Cortex of kidney (tissue), 1 donor: Measurements from ENCODE around the gene TBCK.
"Not testable (repeated sequence)": the region's sequence is repeated elsewhere in the genome, so short reads cannot be mapped to it uniquely, and the experiment has no call there.

Source experiments
- DNase-seq: peaks from one replicate; lab custom pipeline; 2025; lab: John Stamatoyannopoulos, UW

Gene TBCK

GRCh38 chr4:106321814-106322213 is 5.8 kb upstream of the TBCK start:
- DNase-seq: not testable (repeated sequence)

DNA sequence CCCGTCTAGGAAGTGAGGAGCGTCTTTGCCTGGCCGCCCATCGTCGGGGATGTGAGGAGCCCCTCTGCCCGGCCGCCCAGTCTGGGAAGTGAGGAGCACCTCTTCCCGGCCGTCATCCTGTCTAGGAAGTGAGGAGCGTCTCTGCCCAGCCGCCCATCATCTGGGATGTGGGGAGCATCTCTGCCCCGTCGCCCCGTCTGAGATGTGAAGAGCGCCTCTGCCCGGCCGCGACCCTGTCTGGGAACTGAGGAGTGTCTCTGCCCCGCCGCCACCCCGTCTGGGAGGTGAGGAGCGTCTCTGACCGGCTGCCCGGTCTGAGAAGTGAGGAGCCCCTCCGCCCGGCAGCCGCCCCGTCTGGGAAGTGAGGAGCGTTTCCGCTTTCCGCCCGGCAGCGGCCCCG is 5.2 kb upstream of the TBCK start:
- DNase-seq: not testable (repeated sequence)

- DNase-seq: no peak
Observed at GRCh38 chr4:106320235-106320634, 4.2 kb upstream of the TBCK start.

DNA sequence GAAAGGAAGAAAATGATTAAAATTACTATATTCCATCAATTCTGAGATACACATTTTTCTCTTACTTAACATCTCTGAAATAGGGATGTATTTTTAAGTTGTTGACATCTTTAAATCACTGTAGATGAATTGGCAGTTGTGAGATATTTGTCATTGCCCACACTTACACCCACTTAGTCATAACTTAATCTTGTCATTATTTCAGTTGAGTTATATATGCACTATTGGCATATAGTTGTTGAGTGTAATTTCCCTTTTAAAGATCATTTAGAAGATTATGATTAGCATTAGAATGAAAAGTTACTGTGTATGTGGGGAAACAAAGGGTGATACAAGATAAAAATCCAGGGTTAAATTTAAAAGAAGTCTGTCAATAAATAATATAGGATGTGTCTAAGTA is 2.5 kb upstream of the TBCK start:
- DNase-seq: no peak

DNA sequence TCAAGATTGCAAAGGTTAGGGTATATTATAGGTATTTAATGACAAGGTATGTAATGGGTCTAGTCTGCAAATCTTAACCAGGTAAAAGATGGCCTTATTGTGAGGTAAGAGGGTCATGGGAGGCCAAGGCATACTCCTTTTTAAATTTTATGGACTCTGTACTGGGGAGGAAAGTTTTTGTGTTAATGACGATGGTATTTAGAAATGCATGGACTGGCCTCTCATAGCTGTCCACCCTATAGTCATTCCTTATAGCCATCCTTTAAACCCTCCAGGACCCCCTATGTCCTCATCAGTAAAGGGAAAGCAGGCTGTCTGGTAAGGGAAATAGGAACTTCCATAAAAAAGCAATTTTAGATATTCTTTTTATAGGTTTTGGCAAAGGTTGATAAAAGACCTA is 1.8 kb upstream of the TBCK start:
- no peak for DNase-seq

- no peak for DNase-seq
Observed at GRCh38 chr4:106316773-106317409, 882 bp upstream of the TBCK start.

DNA sequence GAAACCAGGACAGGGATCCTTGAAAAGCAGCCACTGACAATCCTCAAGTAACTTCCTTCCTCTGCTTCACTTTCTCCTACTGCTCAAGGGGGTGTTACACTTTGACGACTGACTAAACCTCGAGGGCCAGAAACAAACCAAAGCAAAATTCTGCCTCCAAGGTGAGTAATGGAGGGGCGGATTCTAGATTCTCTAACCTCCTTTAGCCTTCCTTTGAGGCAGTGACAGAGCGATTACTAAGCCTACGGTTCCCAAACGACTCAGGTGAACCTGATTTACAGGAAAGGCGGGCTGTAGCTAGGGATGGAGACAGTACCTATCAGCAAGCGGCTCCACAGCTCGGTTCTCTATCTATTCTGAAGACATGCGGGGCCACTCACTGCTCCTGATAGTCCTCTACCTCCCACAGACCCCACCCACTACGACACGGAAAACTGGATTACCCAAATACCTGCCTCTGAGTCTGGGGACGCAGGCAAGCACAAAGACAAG is 487 bp downstream of the TBCK start:
- DNase-seq: no peak

GRCh38 chr4:106314960-106315359 is 1.0 kb downstream of the TBCK start:
- no peak for DNase-seq

- no peak for DNase-seq
Observed at GRCh38 chr4:106312997-106313522, 2.9 kb downstream of the TBCK start.

- DNase-seq: no peak
Observed at GRCh38 chr4:106312377-106312776, 3.6 kb downstream of the TBCK start.

DNA sequence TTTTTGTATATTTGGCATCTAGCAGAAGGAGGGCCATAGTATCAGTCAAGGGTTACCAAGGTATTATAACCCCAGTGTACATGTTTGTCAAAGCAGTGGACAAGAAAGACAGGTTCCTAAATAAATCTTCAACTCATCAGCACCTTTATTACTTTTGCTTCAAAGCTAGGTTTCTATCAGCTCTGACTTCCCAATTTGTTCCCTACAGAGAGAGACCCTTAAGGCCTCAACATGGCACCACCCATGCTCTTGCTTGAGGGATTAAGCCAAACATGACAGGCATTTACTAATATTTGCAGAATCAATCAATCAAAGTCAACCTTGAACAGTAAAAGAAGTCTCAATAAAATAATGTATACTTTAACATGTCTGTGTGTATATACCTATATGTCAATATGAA is 9.4 kb downstream of the TBCK start:
- DNase-seq: no peak

GRCh38 chr4:106305435-106306055 is 10.5 kb downstream of the TBCK start:
- no peak for DNase-seq

- DNase-seq: no peak
Observed at GRCh38 chr4:106304632-106305031, 11.4 kb downstream of the TBCK start.

DNA sequence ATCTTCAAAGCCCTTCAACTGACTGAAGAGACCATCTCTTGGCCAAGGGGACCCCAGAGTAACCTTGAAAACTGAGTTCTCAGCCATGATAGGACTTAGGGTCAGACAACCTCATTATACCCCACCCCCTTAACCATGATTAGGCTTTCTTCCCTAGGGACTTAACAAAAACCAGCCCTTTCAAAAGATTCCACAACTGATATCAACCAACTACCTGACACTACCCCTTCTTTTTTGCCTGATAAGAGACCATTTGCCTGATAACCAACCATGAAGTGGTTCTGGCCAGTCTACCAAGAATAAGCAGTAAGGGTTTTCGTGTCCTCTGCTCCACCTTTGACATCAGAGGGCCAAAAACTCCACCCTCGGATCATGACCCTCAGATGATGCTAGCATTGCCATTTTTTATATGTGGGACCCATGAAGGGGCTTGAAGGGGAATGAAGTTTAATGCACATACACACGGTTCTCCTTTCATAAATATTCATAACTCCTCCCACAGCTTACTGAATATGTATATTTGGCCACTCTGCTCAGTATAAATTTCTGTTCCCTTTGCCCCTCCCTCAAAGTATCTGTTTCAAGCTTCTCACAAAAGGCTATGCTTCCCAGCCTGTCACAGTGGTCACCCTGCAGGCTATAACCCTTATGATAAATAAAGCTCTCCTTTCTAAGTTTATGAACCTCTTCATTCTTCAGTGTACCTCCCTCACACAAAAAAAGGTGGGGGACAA is 12.3 kb downstream of the TBCK start:
- no peak for DNase-seq

DNA sequence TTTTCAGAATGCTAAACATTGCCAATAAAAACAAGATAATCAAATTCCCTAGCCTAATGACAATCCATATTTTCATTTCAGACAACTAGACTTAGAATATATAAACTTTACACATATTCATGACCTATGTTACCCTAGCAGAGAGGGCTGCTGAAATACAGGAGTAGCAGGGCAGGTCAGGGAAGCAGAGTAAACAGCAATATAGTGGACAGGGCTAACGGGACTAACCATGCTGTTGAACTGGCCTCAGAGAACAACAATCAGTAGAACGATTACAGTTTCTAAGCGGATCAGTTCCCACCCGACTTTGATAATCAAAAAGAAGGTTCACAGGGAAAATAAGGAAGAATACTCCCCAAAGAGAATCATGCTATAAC is 14.0 kb downstream of the TBCK start:
- DNase-seq: no peak

DNA sequence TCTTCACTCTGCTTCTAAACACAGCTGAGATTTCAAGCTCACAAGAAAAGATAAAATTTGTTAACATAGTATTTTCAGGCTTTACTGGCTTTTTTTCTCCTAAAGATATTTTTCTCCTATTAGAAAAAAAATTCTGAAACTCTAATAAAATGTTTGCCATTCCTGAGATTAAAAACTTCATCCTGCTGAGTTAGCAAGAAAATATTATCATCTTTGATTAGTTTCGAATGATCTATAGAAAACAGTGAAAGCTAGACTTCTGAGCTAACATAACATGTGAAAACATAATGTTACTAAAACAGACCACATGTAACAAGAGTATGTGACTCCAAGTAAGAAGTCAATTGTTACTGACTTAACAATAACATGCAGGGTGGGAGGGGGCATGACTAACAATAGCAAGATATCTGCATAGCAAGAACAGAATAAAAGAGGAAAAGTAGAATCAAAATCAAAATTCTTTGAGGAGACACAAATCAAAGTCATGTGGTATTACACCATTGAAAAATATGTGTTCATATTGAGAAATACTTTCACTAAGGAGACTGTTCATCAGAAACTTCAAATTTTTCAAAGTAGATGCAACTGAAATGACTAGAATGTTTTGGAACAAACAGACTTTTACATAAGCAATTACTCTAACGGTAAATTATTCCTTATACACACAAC is 14.5 kb downstream of the TBCK start:
- no peak for DNase-seq

- no peak for DNase-seq
Observed at GRCh38 chr4:106299977-106300376, 16.0 kb downstream of the TBCK start.

DNA sequence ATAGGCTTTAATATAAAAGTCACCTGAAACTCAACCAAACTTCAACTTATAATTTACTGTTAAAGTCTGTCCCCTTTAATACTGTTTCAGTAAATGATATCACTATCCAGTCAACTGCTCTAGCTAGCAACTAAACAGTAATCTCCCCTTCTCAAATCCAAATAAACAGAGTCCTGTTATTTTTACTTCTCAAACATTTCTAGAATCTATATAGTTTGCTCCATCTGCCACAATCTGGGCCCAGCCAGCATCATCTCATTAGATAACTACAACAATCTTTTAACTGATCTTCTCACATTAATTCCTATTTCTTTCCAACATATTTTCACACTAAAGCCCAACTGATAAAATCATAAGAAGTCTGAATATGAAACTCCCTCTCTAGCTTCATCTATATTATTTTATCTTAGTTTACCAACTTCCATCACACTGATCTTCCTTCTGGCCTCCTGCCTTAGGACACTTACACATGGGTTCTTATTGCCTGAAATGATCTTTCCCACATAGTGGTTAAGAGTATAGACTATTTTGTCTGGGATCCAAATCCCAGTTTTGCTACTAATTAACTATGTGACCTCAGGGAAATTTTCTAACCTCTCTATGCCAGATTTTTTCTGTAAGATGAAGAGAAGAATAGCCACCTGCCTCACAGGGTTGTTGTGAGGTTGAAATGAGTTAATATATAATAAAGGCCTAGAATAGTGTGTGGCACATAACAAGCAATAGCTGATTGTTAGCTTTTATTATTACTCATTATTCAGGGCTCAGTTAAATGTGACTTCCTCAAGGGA is 18.6 kb downstream of the TBCK start:
- no peak for DNase-seq

- DNase-seq: no peak
Observed at GRCh38 chr4:106294062-106294461, 21.9 kb downstream of the TBCK start.

DNA sequence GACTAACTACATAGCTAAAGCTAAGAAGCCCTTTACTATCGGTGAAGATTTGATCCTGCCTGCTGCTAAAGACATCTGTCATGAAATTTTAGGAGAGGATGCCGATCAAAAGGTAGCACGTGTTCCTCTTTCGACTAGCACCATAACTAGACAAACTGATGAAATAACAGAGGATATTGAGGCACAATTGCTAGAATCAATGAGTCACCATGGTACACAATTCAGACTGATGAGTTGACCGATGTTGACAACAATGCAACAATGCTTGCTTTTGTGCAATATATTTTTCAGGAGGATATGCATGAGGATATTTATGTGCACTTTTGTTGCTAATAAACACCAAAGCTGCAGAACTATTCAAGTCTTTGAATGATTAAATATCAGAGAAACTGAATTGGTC is 24.3 kb downstream of the TBCK start:
- DNase-seq: no peak

- DNase-seq: no peak
Observed at GRCh38 chr4:106289737-106290136, 26.3 kb downstream of the TBCK start.
